Neural cell (in vitro differentiated cells): ENCODE data around the gene MTHFD1L. TPM values are rescaled to one million over a fixed set of nuclear protein-coding genes. Genes with fewer than 3 reads are reported as not detected.

ENCODE experiments used
- H2AFZ ChIP-seq: fragments of 200-600, 300-800 bp; sonication (generic), shearing (Covaris generic); 2 replicates; pipeline ENCODE4 v1.6.0; 2014; ENCODE audit warnings: low read depth, mild to moderate bottlenecking, antibody characterized with exemption, low read length, moderate library complexity
- H3F3A ChIP-seq: fragments of 200-600 bp; shearing (Covaris generic); 2 replicates; pipeline ENCODE4 v1.6.1; 2016; ENCODE audit warnings: mild to moderate bottlenecking, moderate library complexity, mixed read lengths, antibody characterized with exemption, low read length; ENCODE audit not compliant: insufficient read depth, poor library complexity, severe bottlenecking
- H3K27ac ChIP-seq: fragments of 200-600, 300-800 bp; sonication (generic), shearing (Covaris generic); 2 replicates; pipeline ENCODE4 v1.5.1; 2014; ENCODE audit warnings: mild to moderate bottlenecking, low read length, moderate library complexity
- H3K27me3 ChIP-seq: fragments of 300-800, 200-600 bp; sonication (generic), shearing (Covaris generic); 2 replicates; pipeline ENCODE4 v1.6.0; 2014; ENCODE audit warnings: mild to moderate bottlenecking, low read depth, low read length, moderate library complexity; ENCODE audit not compliant: insufficient read depth
- H3K36me3 ChIP-seq: fragments of 300-800, 200-600 bp; sonication (generic), shearing (Covaris generic); 2 replicates; pipeline ENCODE4 v1.5.1; 2014; ENCODE audit warnings: mild to moderate bottlenecking, antibody characterized with exemption, low read length, moderate library complexity; ENCODE audit not compliant: insufficient read depth
- H3K4me2 ChIP-seq: fragments of 300-800, 200-600 bp; sonication (generic), shearing (Covaris generic); 2 replicates; pipeline ENCODE4 v1.6.0; 2014; ENCODE audit warnings: mild to moderate bottlenecking, low read length
- H3K4me3 ChIP-seq: fragments of 300-800, 200-600 bp; sonication (generic), shearing (Covaris generic); 2 replicates; pipeline ENCODE4 v1.5.1; 2014; ENCODE audit warnings: mild to moderate bottlenecking, low read length, moderate library complexity
- H3K79me2 ChIP-seq: fragments of 200-600 bp; shearing (Covaris generic); replicated peaks from 2 replicates; pipeline ENCODE4 v1.6.0; 2014; ENCODE audit warnings: mild to moderate bottlenecking, low read length, moderate library complexity; ENCODE audit not compliant: insufficient read depth
- H3K9ac ChIP-seq: fragments of 300-800, 200-600 bp; sonication (generic), shearing (Covaris generic); 2 replicates; pipeline ENCODE4 v1.6.1; 2016; ENCODE audit warnings: mild to moderate bottlenecking, low read length, mixed read lengths
- H3K9me2 ChIP-seq: fragments of 200-600 bp; shearing (Covaris generic); 2 replicates; pipeline ENCODE4 v1.6.1; 2016; ENCODE audit warnings: mild to moderate bottlenecking, low read length, mixed read lengths; ENCODE audit not compliant: insufficient read depth
- H3K9me3 ChIP-seq: fragments of 200-600, 300-800 bp; sonication (generic), shearing (Covaris generic); 2 replicates; pipeline ENCODE4 v1.6.1; 2016; ENCODE audit warnings: mild to moderate bottlenecking, mixed run types, low read length, moderate library complexity, mixed read lengths
- H4K20me1 ChIP-seq: fragments of 200-600 bp; shearing (Covaris generic); 2 replicates; pipeline ENCODE4 v1.6.1; 2016; ENCODE audit warnings: mild to moderate bottlenecking, mixed run types; ENCODE audit not compliant: insufficient read depth
- EP300 ChIP-seq: fragments of 450-650 bp; conservative IDR thresholded peaks from 2 replicates; pipeline ENCODE4 v1.6.1; 2014; ENCODE audit warnings: antibody characterized with exemption, mild to moderate bottlenecking, moderate library complexity; ENCODE audit not compliant: poor library complexity, severe bottlenecking
- EZH2 ChIP-seq: fragments of 200-600, 300-800 bp; shearing (Covaris generic), sonication (generic); IDR thresholded peaks from 2 replicates; pipeline ENCODE4 v1.6.1; 2014; ENCODE audit warnings: antibody characterized with exemption, low read length, borderline replicate concordance, mild to moderate bottlenecking; ENCODE audit not compliant: insufficient read depth, poor library complexity, severe bottlenecking
- MXI1 ChIP-seq: fragments of 450-650 bp; conservative IDR thresholded peaks from 2 replicates; pipeline ENCODE4 v1.6.1; 2014; ENCODE audit warnings: antibody characterized with exemption, mild to moderate bottlenecking; ENCODE audit not compliant: poor library complexity, severe bottlenecking
- POLR2AphosphoS5 ChIP-seq: IDR thresholded peaks from 2 replicates; pipeline ENCODE4 v1.6.1; 2012
- RAD21 ChIP-seq: fragments of 450-650 bp; conservative IDR thresholded peaks from 2 replicates; pipeline ENCODE4 v1.6.1; 2014; ENCODE audit warnings: antibody characterized with exemption, mild to moderate bottlenecking, moderate library complexity
- SMC3 ChIP-seq: fragments of 450-650 bp; conservative IDR thresholded peaks from 2 replicates; pipeline ENCODE4 v1.6.1; 2014; ENCODE audit warnings: antibody characterized with exemption, mild to moderate bottlenecking, moderate library complexity; ENCODE audit not compliant: poor library complexity
- TAF1 ChIP-seq: IDR thresholded peaks from 2 replicates; pipeline ENCODE4 v1.6.1; 2012; ENCODE audit warnings: low read depth
- polyA plus RNA-seq: library from polyadenylated mRNA; depleted of rRNA; stranded (reverse); fragments of >200 nt; gene quantifications from 2 replicates; pipeline ENCODE4 v1.2.3, GENCODE V29; 2014
- TF ChIP-seq, protein P1 (sequence below): IDR thresholded peaks from 2 replicates; pipeline ENCODE4 v1.6.1; 2012; ENCODE audit warnings: borderline replicate concordance
- TF ChIP-seq, protein P2 (sequence below): fragments of 450-650 bp; IDR thresholded peaks from 2 replicates; pipeline ENCODE4 v1.5.1; 2014; ENCODE audit warnings: antibody characterized with exemption, mild to moderate bottlenecking, moderate library complexity; ENCODE audit not compliant: poor library complexity, severe bottlenecking

The MTHFD1L gene
- polyA plus RNA-seq, 1 donor from 2014 or later = 6.3 TPM

DNA sequence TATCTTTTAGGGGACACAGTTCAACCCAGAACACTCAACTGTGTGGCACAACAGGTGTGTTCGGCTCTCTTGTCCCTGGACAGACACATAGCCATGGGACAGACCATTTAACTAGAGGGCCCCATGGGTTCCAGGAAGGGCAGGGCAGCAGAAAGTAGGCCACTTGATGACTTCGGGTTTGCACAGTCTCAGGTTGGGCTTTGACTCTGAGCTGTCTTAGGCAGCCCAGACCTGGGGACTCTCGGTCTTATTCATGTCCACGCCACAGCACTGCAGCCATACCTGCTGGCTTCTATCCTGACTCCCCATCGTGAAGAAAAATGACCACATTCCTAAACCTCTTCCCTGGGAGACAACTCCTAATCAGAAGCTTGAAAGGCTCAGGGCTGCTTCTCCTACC, 228.2 kb downstream of the MTHFD1L start:
- Histone ChIP-seq H3K27ac (no peak overlapping the region), H3K9me2 (no peaks in the 10 kb centered on the region), H3K9me3 (no peaks in the 10 kb centered on the region), H3K4me3 (no peak overlapping the region), H3K9ac (no peak overlapping the region), H3K79me2 (no peaks in the 10 kb centered on the region), H2AFZ (no peak overlapping the region), H3F3A (no peaks in the 10 kb centered on the region), H3K27me3 (no peaks in the 10 kb centered on the region), H3K4me2 (no peak overlapping the region), H4K20me1 (no peaks in the 10 kb centered on the region), H3K36me3 (no peaks in the 10 kb centered on the region)
- TF ChIP-seq EP300 (no peak), MXI1 (no peak), RAD21 (no peak)

DNA sequence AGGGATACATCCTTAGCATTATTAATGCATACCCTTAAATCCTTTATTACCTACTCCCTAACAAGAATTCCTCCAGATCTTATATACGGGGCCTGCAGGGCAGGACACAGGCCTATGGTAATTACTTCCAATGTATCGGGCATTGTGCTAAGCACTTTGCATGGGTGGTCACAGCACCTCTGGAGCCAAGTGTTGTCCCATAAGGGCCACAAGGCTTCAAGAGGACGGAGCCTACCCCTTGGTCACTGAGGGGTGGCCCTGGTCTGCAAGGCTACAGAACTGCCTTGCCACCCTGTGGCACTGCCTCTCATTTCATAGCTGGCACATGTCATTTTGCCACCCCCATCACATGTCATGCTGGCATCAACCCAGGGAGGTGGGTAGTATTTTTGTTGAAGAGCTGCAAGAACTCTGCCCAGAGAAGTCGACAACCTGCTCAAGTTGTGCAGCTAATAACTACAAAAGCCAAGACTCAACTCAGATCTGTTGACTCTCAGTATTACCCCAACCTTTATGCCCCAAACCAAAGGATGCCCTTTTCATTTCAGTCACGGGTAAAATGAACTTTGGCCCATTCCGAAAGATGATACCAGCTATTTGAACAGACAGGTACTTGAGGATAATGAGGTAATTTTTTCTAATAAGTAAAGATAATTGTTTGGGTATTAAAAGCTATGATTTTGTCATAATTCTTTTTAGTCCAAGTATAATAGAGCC, 230.2 kb downstream of the MTHFD1L start:
- no peaks in the 10 kb centered on the region for H4K20me1 ChIP-seq
- no peak for TF ChIP-seq RAD21
- TF ChIP-seq MXI1 = no peak
- TF ChIP-seq EP300 = no peak
- TF ChIP-seq, protein P1, sequence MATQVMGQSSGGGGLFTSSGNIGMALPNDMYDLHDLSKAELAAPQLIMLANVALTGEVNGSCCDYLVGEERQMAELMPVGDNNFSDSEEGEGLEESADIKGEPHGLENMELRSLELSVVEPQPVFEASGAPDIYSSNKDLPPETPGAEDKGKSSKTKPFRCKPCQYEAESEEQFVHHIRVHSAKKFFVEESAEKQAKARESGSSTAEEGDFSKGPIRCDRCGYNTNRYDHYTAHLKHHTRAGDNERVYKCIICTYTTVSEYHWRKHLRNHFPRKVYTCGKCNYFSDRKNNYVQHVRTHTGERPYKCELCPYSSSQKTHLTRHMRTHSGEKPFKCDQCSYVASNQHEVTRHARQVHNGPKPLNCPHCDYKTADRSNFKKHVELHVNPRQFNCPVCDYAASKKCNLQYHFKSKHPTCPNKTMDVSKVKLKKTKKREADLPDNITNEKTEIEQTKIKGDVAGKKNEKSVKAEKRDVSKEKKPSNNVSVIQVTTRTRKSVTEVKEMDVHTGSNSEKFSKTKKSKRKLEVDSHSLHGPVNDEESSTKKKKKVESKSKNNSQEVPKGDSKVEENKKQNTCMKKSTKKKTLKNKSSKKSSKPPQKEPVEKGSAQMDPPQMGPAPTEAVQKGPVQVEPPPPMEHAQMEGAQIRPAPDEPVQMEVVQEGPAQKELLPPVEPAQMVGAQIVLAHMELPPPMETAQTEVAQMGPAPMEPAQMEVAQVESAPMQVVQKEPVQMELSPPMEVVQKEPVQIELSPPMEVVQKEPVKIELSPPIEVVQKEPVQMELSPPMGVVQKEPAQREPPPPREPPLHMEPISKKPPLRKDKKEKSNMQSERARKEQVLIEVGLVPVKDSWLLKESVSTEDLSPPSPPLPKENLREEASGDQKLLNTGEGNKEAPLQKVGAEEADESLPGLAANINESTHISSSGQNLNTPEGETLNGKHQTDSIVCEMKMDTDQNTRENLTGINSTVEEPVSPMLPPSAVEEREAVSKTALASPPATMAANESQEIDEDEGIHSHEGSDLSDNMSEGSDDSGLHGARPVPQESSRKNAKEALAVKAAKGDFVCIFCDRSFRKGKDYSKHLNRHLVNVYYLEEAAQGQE = no peak
- TF ChIP-seq POLR2AphosphoS5 = no peak
- no peak for TF ChIP-seq EZH2
- no peak for TF ChIP-seq SMC3
- no peak for TF ChIP-seq TAF1
- TF ChIP-seq, protein P2, sequence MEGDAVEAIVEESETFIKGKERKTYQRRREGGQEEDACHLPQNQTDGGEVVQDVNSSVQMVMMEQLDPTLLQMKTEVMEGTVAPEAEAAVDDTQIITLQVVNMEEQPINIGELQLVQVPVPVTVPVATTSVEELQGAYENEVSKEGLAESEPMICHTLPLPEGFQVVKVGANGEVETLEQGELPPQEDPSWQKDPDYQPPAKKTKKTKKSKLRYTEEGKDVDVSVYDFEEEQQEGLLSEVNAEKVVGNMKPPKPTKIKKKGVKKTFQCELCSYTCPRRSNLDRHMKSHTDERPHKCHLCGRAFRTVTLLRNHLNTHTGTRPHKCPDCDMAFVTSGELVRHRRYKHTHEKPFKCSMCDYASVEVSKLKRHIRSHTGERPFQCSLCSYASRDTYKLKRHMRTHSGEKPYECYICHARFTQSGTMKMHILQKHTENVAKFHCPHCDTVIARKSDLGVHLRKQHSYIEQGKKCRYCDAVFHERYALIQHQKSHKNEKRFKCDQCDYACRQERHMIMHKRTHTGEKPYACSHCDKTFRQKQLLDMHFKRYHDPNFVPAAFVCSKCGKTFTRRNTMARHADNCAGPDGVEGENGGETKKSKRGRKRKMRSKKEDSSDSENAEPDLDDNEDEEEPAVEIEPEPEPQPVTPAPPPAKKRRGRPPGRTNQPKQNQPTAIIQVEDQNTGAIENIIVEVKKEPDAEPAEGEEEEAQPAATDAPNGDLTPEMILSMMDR = no peak
- H3K27me3 ChIP-seq = no peaks in the 10 kb centered on the region
- H3K79me2 ChIP-seq = no peaks in the 10 kb centered on the region
- H3K4me2 ChIP-seq = no peak overlapping the region
- H2AFZ ChIP-seq = no peak overlapping the region
- no peaks in the 10 kb centered on the region for H3K9me2 ChIP-seq
- no peak overlapping the region for H3K9ac ChIP-seq
- H3K27ac ChIP-seq = no peak overlapping the region
- no peaks in the 10 kb centered on the region for H3F3A ChIP-seq
- H3K9me3 ChIP-seq = no peaks in the 10 kb centered on the region
- no peaks in the 10 kb centered on the region for H3K36me3 ChIP-seq
- H3K4me3 ChIP-seq = no peak overlapping the region
